ENCODE results near the gene PES1.
"Not testable (repeated sequence)": the region's sequence is repeated elsewhere in the genome, so short reads cannot be mapped to it uniquely, and the experiment has no call there.

The PES1 gene

GRCh38 chr22:30561402-30562189 is 30.1 kb downstream of the PES1 start:
- no peak overlapping the region for H3K4me3 ChIP-seq (ENCODE audit: low read depth, low read length)
- TF ChIP-seq CTCF (IDR thresholded peaks at IDR 0.05; ENCODE audit: low read depth, low read length, missing control alignments), result no peak
- no peak for DNase-seq (ENCODE audit: low read depth)

GRCh38 chr22:30560643-30561202 is 31.0 kb downstream of the PES1 start:
- TF ChIP-seq CTCF (IDR thresholded peaks at IDR 0.05; ENCODE audit: low read depth, low read length, missing control alignments), result peak; percentile 23
- H3K4me3 ChIP-seq (ENCODE audit: low read depth, low read length); DNase-seq (ENCODE audit: low read depth): not testable (repeated sequence)

- TF ChIP-seq CTCF (IDR thresholded peaks at IDR 0.05; ENCODE audit: low read depth, low read length, missing control alignments), result no peak
- DNase-seq (ENCODE audit: low read depth), result no peak
- H3K4me3 ChIP-seq (ENCODE audit: low read depth, low read length), result no peak overlapping the region
These were observed 31.8 kb downstream of the PES1 start for GRCh38 chr22:30559889-30560288.

GRCh38 chr22:30557243-30557642 is 34.5 kb downstream of the PES1 start:
- DNase-seq (ENCODE audit: low read depth), result no peak
- no peak for TF ChIP-seq CTCF (IDR thresholded peaks at IDR 0.05; ENCODE audit: low read depth, low read length, missing control alignments)

GRCh38 chr22:30556388-30556787 is 35.3 kb downstream of the PES1 start:
- H3K4me3 ChIP-seq (ENCODE audit: low read depth, low read length), result no peak overlapping the region
- no peak for TF ChIP-seq CTCF (IDR thresholded peaks at IDR 0.05; ENCODE audit: low read depth, low read length, missing control alignments)
- DNase-seq (ENCODE audit: low read depth), result no peak

More at GRCh38 chr22:30557243-30557642, 34.5 kb downstream of the PES1 start:
- H3K4me3 ChIP-seq (ENCODE audit: low read depth, low read length), result no peak overlapping the region

- H3K4me3 ChIP-seq (ENCODE audit: low read depth, low read length), result no peak overlapping the region
- TF ChIP-seq CTCF (IDR thresholded peaks at IDR 0.05; ENCODE audit: low read depth, low read length, missing control alignments), result no peak
- no peak for DNase-seq (ENCODE audit: low read depth)
These were observed 36.2 kb downstream of the PES1 start for GRCh38 chr22:30555282-30556210.
